NCI-H226 (cell line): ENCODE measurements around the gene KCNQ2.
A peak's percentile ranks its signal among the peaks of the same experiment; 100 is the strongest.

Source experiments
- DNase-seq: peaks from one replicate; pipeline ENCODE4 v3.0.0-alpha.2; 2015

Gene KCNQ2

GRCh38 chr20:63451821-63452220, 20.6 kb downstream of the KCNQ2 start:
- no peak for DNase-seq

- DNase-seq: no peak
Measured at GRCh38 chr20:63449796-63450730, 22.4 kb downstream of the KCNQ2 start.

- DNase-seq: no peak
Measured at GRCh38 chr20:63449025-63449424, 23.4 kb downstream of the KCNQ2 start.

GRCh38 chr20:63448031-63448430, 24.4 kb downstream of the KCNQ2 start:
- DNase-seq: no peak

GRCh38 chr20:63447320-63447719, 25.1 kb downstream of the KCNQ2 start:
- DNase-seq: no peak

- DNase-seq: no peak
Measured at GRCh38 chr20:63446216-63447024, 26.0 kb downstream of the KCNQ2 start.

- DNase-seq: no peak
Measured at GRCh38 chr20:63445075-63445734, 27.2 kb downstream of the KCNQ2 start.

GRCh38 chr20:63444548-63444947, 27.9 kb downstream of the KCNQ2 start:
- no peak for DNase-seq

GRCh38 chr20:63443606-63444395, 28.7 kb downstream of the KCNQ2 start:
- no peak for DNase-seq

- peak; percentile 27 for DNase-seq
Measured at GRCh38 chr20:63442100-63442493, 30.4 kb downstream of the KCNQ2 start.

- DNase-seq: no peak
Measured at GRCh38 chr20:63441136-63442099, 31.0 kb downstream of the KCNQ2 start.

- DNase-seq: no peak
Measured at GRCh38 chr20:63440366-63440955, 32.0 kb downstream of the KCNQ2 start.

- no peak for DNase-seq
Measured at GRCh38 chr20:63439866-63440265, 32.6 kb downstream of the KCNQ2 start.

- no peak for DNase-seq
Measured at GRCh38 chr20:63438121-63438520, 34.3 kb downstream of the KCNQ2 start.

- DNase-seq: no peak
Measured at GRCh38 chr20:63435552-63435951, 36.9 kb downstream of the KCNQ2 start.

GRCh38 chr20:63434599-63435378, 37.7 kb downstream of the KCNQ2 start:
- DNase-seq: peak; percentile 56

- DNase-seq: no peak
Measured at GRCh38 chr20:63433756-63434531, 38.5 kb downstream of the KCNQ2 start.

- no peak for DNase-seq
Measured at GRCh38 chr20:63433351-63433750, 39.1 kb downstream of the KCNQ2 start.
